Fibroblast of villous mesenchyme (primary cell): ENCODE results near the gene LSM3. TPM values are rescaled to one million over a fixed set of nuclear protein-coding genes. Genes with fewer than 3 reads are reported as not detected.
A peak's percentile ranks its signal among the peaks of the same experiment; 100 is the strongest.

Source experiments
- DNase-seq: peaks from one replicate; pipeline ENCODE4 v3.0.0-alpha.2; 2010; ENCODE audit warnings: low read depth
- H3K4me3 ChIP-seq: 2 replicates; pipeline ENCODE4 v1.5.1; 2011; ENCODE audit warnings: low read depth, mild to moderate bottlenecking, low read length
- total RNA-seq: library from RNA; depleted of rRNA; stranded (reverse); fragments of >200 nt; gene quantifications from 2 replicates; pipeline ENCODE4 v1.2.3, GENCODE V29; 2012
- TF ChIP-seq, protein P1 (sequence below): IDR thresholded peaks from 2 replicates; pipeline ENCODE4 v1.5.1; 2012; ENCODE audit warnings: low read depth, mild to moderate bottlenecking, low read length; ENCODE audit not compliant: insufficient read depth

LSM3 gene
- total RNA-seq, 1 donor: 7.3 TPM

DNA sequence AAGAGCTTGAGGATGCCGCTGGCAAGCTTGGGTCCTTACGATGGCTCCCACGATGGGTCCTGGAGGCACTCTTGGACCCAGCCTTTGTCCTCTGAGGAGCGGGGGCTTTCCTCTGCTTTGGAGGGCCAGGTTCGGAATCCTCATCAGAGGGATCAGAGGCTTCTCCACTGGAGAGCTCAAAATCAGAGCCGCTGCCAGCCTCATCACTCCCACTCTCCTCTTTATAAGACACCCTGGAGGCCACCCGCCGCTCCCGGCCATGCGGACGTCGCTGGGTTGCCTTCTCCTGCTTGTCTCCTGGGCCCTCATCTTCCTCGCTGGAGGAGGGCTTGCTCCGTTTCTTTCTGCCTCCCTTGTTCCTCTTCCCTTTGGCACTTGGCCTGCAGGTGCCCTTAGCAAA is 20.2 kb upstream of the LSM3 start:
- TF ChIP-seq, protein P1, sequence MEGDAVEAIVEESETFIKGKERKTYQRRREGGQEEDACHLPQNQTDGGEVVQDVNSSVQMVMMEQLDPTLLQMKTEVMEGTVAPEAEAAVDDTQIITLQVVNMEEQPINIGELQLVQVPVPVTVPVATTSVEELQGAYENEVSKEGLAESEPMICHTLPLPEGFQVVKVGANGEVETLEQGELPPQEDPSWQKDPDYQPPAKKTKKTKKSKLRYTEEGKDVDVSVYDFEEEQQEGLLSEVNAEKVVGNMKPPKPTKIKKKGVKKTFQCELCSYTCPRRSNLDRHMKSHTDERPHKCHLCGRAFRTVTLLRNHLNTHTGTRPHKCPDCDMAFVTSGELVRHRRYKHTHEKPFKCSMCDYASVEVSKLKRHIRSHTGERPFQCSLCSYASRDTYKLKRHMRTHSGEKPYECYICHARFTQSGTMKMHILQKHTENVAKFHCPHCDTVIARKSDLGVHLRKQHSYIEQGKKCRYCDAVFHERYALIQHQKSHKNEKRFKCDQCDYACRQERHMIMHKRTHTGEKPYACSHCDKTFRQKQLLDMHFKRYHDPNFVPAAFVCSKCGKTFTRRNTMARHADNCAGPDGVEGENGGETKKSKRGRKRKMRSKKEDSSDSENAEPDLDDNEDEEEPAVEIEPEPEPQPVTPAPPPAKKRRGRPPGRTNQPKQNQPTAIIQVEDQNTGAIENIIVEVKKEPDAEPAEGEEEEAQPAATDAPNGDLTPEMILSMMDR: no peak
- H3K4me3 ChIP-seq: no peak overlapping the region
- DNase-seq: no peak

DNA sequence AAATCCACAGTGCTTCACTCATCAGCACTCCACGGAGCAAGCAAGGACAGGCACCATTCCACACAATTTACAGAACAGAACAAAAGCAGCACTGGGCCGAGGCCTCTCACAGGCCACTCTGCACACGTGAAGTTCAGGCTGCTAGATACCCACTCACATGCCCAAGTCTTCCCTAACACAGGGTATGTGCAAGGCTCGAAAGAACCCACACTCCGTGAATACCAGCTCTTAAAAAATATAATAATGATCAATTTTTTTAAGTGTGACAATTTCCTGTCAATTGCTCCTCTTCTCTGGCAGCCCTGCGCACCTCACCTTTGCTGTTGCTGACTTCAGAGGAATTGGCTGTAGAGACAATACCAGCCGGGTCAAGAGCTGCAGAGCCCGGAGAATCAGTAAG is 19.2 kb upstream of the LSM3 start:
- TF ChIP-seq, protein P1: no peak
- H3K4me3 ChIP-seq: no peak overlapping the region
- no peak for DNase-seq

DNA sequence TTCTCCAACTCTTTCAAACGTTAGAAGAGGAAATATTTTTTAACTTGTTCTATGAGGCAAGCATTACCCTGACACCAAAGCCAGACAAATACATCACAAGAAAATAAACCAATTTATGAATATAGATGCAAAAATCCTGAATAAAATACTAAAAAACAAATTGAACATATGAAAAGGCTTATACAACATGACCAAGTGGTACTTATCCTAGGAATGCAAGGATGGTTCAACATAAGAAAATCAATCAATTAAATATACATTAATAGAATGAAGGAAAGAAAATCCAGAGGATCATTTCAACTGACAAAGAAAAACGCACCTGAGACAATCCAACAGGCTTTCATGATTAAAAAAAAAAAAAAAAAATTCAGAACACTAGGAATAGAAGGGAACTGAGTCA is 17.3 kb upstream of the LSM3 start:
- TF ChIP-seq, protein P1: no peak
- DNase-seq: no peak
- H3K4me3 ChIP-seq: no peak overlapping the region

DNA sequence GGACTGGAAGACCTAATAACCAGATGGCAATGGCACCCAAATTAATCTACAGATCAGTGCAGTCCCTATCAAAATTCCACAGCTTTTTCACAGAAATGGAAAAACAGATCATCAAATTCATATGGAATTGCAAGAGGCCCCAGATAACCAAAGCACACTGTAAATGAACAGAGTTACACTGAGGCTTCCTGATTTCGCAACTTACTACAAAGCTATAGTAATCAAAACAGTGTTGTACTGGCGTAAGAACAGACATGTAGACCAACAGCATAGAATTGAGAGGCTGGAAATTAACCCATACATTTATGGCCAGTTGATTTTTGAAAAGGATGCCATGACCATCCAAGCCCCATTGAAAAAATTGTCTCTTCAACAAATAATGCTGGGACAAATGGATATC is 16.4 kb upstream of the LSM3 start:
- H3K4me3 ChIP-seq: no peak overlapping the region
- TF ChIP-seq, protein P1: no peak
- DNase-seq: peak; percentile 55

DNA sequence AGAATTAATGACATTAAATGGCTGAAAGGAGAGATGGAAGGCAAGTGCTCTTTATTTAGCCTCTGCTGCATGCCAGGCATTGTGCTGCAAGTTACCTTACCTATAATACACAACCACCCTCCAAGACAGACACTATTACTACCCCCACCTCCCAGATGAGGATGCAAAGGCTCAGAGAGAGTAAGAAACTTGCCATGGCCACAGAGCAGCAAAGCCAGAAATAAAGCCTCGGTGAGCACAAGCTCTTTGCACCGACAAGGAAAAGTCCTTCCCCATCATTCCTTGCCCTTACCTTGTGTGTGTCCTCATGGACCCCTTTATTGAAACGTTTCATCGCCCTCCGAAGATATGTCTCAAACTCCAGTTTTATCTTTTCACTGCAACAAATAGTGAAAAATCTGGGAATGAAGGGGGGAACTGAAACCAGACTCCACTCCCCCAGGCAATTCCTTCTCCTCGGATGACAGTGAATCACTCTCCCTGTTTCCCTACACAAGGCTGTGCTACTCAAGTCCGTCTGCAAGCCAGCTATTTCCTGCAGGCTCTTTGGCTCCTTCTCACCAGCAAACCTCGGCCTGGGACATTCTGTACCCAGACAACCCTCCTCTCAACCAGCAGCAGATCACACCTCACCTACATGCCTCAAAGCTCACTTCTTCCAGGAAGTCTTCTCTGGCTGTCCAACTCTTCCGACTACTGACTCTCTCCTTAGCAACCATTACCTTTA is 11.6 kb upstream of the LSM3 start:
- peak; percentile 48 for DNase-seq
- H3K4me3 ChIP-seq: no peak overlapping the region
- TF ChIP-seq, protein P1: no peak

DNA sequence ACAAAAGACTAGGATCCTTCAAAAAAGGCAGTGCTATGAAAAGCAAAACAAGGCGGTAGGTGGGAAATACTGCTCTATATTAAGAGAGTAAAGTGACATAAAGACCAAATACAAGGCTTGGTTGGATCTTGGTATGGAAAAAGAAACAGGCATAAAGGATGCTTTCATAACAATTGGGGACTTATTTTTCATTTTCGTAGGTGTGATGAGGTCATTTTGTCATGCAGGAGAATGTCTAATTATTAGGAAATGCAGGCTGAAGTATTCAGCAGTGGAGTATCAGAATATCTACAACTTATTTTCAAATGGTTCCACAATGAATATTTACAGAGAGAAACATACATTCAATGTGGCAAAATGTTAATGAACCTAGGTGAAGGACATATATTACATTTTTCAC is 9.2 kb upstream of the LSM3 start:
- H3K4me3 ChIP-seq: no peak overlapping the region
- TF ChIP-seq, protein P1: no peak
- no peak for DNase-seq

DNA sequence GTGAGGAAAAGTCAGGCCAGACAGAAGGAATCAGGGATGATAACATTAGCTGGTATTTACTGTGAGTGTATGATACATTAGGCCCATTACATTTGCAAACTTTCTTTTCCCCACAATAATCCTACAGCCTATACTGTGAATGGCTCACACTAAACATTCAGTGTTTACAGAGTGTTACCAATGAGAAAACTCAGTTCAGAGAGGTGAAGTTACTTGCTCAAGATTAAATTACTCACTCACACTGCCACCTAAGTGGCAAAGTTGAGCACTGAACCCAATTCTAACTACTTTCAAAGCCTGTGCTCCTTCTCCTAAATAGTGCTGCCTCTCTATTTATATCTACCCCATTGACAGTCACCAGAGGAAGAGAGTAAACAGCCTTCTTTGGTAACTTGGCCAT is 8.7 kb upstream of the LSM3 start:
- no peak overlapping the region for H3K4me3 ChIP-seq
- TF ChIP-seq, protein P1: no peak
- no peak for DNase-seq
